HG03521 (cell line): ENCODE measurements around the gene SCN8A.
"Not testable (repeated sequence)": the region's sequence is repeated elsewhere in the genome, so short reads cannot be mapped to it uniquely, and the experiment has no call there.

Experiments
- ATAC-seq: cut with Tn5 transposase; IDR thresholded peaks from one replicate; pipeline ENCODE4 v1.9.1; 2021; ENCODE audit warnings: mild to moderate bottlenecking, moderate library complexity; ENCODE audit not compliant: unreplicated experiment

SCN8A gene

GRCh38 chr12:51755251-51755650, 164.2 kb downstream of the SCN8A start:
- ATAC-seq = no peak

- no peak for ATAC-seq
Measured at GRCh38 chr12:51759175-51759574, 168.1 kb downstream of the SCN8A start.

GRCh38 chr12:51759695-51760094, 168.7 kb downstream of the SCN8A start:
- no peak for ATAC-seq

- ATAC-seq = no peak
Measured at GRCh38 chr12:51760231-51760630, 169.2 kb downstream of the SCN8A start.

GRCh38 chr12:51763743-51764142, 172.7 kb downstream of the SCN8A start:
- ATAC-seq = no peak

GRCh38 chr12:51766067-51766676, 175.1 kb downstream of the SCN8A start:
- no peak for ATAC-seq

- ATAC-seq = no peak
Measured at GRCh38 chr12:51771008-51771407, 180.0 kb downstream of the SCN8A start.

- ATAC-seq = no peak
Measured at GRCh38 chr12:51773145-51773869, 182.3 kb downstream of the SCN8A start.

- ATAC-seq = no peak
Measured at GRCh38 chr12:51774933-51775332, 183.9 kb downstream of the SCN8A start.

GRCh38 chr12:51777457-51777856, 186.4 kb downstream of the SCN8A start:
- no peak for ATAC-seq

GRCh38 chr12:51777973-51778372, 186.9 kb downstream of the SCN8A start:
- no peak for ATAC-seq

GRCh38 chr12:51779876-51780275, 188.8 kb downstream of the SCN8A start:
- ATAC-seq = no peak

GRCh38 chr12:51784688-51785087, 193.7 kb downstream of the SCN8A start:
- ATAC-seq = no peak

GRCh38 chr12:51785906-51786305, 194.9 kb downstream of the SCN8A start:
- no peak for ATAC-seq

GRCh38 chr12:51788876-51789275, 197.8 kb downstream of the SCN8A start:
- ATAC-seq = no peak

- ATAC-seq = no peak
Measured at GRCh38 chr12:51792417-51792816, 201.4 kb downstream of the SCN8A start.

GRCh38 chr12:51793201-51793600, 202.2 kb downstream of the SCN8A start:
- no peak for ATAC-seq

GRCh38 chr12:51797301-51797700, 206.3 kb downstream of the SCN8A start:
- no peak for ATAC-seq

GRCh38 chr12:51798051-51798450, 207.0 kb downstream of the SCN8A start:
- not testable (repeated sequence) for ATAC-seq

GRCh38 chr12:51798501-51798900, 207.5 kb downstream of the SCN8A start:
- no peak for ATAC-seq

- ATAC-seq = no peak
Measured at GRCh38 chr12:51801027-51801426, 210.0 kb downstream of the SCN8A start.

- no peak for ATAC-seq
Measured at GRCh38 chr12:51806896-51807295, 215.9 kb downstream of the SCN8A start.

GRCh38 chr12:51809193-51809592, 218.2 kb downstream of the SCN8A start:
- ATAC-seq = no peak
